Heart left ventricle (tissue), 16 donors: ENCODE data around the gene HP. TPM values are rescaled to one million over a fixed set of nuclear protein-coding genes. Genes with fewer than 3 reads are reported as not detected.

ENCODE experiments used
- ATAC-seq, 4 donors: fragments of 200-7000 bp; cut with Tn5 transposase; one replicate each; pipeline ENCODE4 v1.9.1; 2020 to 2022; ENCODE audit warnings: moderate library complexity in 4 of 4, mild to moderate bottlenecking in 3 of 4, moderate number of reproducible peaks in 1 of 4
- DNase-seq, 5 donors: peaks; one replicate each; pipeline ENCODE4 v3.0.0-alpha.2; 2020
- H3K27ac ChIP-seq, 12 donors: fragments of 200-600 bp; sonication (generic) in 4 of 12; one replicate each; pipeline versions ENCODE4 v1.5.0 to v1.8.0; 2016 to 2022; ENCODE audit warnings: mild to moderate bottlenecking in 2 of 12
- H3K27me3 ChIP-seq, 9 donors: fragments of 200-600 bp; sonication (generic) in 2 of 9; one replicate each; pipeline versions ENCODE4 v1.5.1 to v1.8.0; 2016 to 2022; ENCODE audit warnings: mild to moderate bottlenecking in 3 of 9
- H3K36me3 ChIP-seq, 9 donors: fragments of 200-600 bp; sonication (generic) in 2 of 9; one replicate each; pipeline versions ENCODE4 v1.5.0 to v1.8.0; 2018 to 2022; ENCODE audit warnings: mild to moderate bottlenecking in 2 of 9
- H3K4me1 ChIP-seq, 12 donors: fragments of 200-600 bp; sonication (generic) in 4 of 12; one replicate each; pipeline versions ENCODE4 v1.5.0 to v1.8.0; 2016 to 2022; ENCODE audit warnings: mild to moderate bottlenecking in 3 of 12
- H3K4me3 ChIP-seq, 12 donors: fragments of 200-600 bp; sonication (generic) in 4 of 12; one replicate each; pipeline versions ENCODE4 v1.5.0 to v1.8.0; 2017 to 2022; ENCODE audit warnings: mild to moderate bottlenecking in 9 of 12, moderate library complexity in 4 of 12
- H3K9me3 ChIP-seq, 12 donors: fragments of 200-600 bp; sonication (generic) in 4 of 12; one replicate each; pipeline versions ENCODE4 v1.5.0 to v1.8.0; 2016 to 2022; ENCODE audit warnings: mild to moderate bottlenecking in 1 of 12
- POLR2A ChIP-seq, 2 donors: fragments of 450-650 bp; IDR thresholded peaks; one replicate each; pipeline ENCODE4 v1.6.1; 2017; ENCODE audit warnings: antibody characterized with exemption in 2 of 2, mild to moderate bottlenecking in 2 of 2, moderate library complexity in 2 of 2
- WGBS, 4 donors: extraction: QIAGEN DNeasy Blood & Tissue Kit in 2 of 4; methylation state at CpG; one replicate each; pipeline versions ENCODE4 v1.1.5 to v1.1.7; 2013 to 2018; 5-methylcytosine and 5-hydroxymethylcytosine counted together
- intact Hi-C, 10 donors: fragments of 100-400 bp; cut with DNase I; formaldehyde crosslinking; loops; one replicate each; pipeline versions ENCODE4 v1.11.1 to v1.14.2; 2022
- polyA plus RNA-seq, 2 donors: library from polyadenylated mRNA; stranded (reverse); fragments of 200-250 nt; gene quantifications; one replicate each; pipeline ENCODE4 v1.2.3, GENCODE V29; 2013
- total RNA-seq, 9 donors: library from RNA; depleted of rRNA in 2 of 9; stranded (reverse); fragments of >200 nt in 2 of 9; fragmentation: NEBNext Ultra II Directional in 3 of 9; extraction: Animal tissue kit (Norgen Biotek cat#: 25700) in 3 of 9; gene quantifications; one replicate each; pipeline versions ENCODE4 v1.1.0 to v1.2.4, GENCODE V29; 2016 to 2023
- TF ChIP-seq, protein P1 (sequence below), 12 donors: fragments of 200-600 bp; sonication (generic) in 4 of 12; IDR thresholded peaks; one replicate each; pipeline versions ENCODE4 v1.5.0 to v1.8.0; 2018 to 2022; ENCODE audit warnings: antibody characterized with exemption in 12 of 12, mild to moderate bottlenecking in 5 of 12
- donor health status: ischemic (EF 13 %, LVEDD 7.1; RV severe dilation, severe dysfunction).
- donor health status: healthy with polysubstance abuse.
- donor health status: DM: no; HTN: yes; CAD: no.
- donor health status: DM: no; HTN: no; CAD: no.
- donor health status: ischemic (EF 25% LVEDD 6.9; RV normal size, moderate dysfunction).
- donor health status: ischemic (EF 25% LVEDD 5.7; RV mildly dilated, moderate dysfunction).
- donor health status: healthy.
- donor health status: DM: yes; HTN: yes; CAD: no.
- donor health status: ischemic (EF 35%, LVEDD 5.7; RV mildly dilated, moderate dysfunction).
- donor health status: nonischemic (EF 11% LVEDD 7.7; RV severe dilation, severe dysfunction).
- donor health status: DM: yes; HTN: yes; CAD: no.
- donor health status: PGD.
- donor health status: ischemic (EF 29% LVEDD 5.4; RV normal size, mild dysfunction).
- donor health status: nonischemic (EF 23%, LVEDD 6.1; RV moderate dilation, normal function).

Gene HP
- total and polyA plus RNA-seq, 11 donors = 0.42 to 314 (median 3.6) TPM

DNA sequence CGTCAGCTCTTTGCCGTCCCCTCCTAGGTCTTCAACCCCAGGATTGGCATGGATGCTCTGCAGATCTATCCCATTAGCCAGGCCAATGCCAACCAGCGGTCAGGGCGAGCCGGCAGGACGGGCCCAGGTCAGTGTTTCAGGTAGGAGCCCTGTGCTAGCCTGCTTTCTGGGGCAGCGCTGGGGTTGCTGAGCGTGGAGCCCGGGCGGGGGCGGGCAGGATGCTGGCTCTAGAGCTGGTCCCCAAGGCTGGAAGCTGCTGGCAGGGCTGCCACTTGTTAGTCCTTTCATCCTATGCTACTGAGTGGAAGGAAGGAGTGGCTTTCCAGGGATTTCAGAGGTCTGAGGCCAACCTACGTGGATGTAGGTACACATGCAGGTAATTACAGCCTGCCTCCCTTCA lies 51.7 kb downstream of the HP start:
- no peak for DNase-seq
- no peaks in the 10 kb centered on the region for H3K9me3 ChIP-seq
- 96 to 99% (median 98%) methylated on average over 12 of the region's 12 CpGs for WGBS, 4 donors
- no peak for ATAC-seq
- intact Hi-C loops = no loop called here
- no peak overlapping the region for H3K4me3 ChIP-seq
- no peaks in the 10 kb centered on the region for H3K4me1 ChIP-seq
- TF ChIP-seq, protein P1, sequence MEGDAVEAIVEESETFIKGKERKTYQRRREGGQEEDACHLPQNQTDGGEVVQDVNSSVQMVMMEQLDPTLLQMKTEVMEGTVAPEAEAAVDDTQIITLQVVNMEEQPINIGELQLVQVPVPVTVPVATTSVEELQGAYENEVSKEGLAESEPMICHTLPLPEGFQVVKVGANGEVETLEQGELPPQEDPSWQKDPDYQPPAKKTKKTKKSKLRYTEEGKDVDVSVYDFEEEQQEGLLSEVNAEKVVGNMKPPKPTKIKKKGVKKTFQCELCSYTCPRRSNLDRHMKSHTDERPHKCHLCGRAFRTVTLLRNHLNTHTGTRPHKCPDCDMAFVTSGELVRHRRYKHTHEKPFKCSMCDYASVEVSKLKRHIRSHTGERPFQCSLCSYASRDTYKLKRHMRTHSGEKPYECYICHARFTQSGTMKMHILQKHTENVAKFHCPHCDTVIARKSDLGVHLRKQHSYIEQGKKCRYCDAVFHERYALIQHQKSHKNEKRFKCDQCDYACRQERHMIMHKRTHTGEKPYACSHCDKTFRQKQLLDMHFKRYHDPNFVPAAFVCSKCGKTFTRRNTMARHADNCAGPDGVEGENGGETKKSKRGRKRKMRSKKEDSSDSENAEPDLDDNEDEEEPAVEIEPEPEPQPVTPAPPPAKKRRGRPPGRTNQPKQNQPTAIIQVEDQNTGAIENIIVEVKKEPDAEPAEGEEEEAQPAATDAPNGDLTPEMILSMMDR (IDR thresholded peaks at IDR 0.05) = no peak
- TF ChIP-seq POLR2A (IDR thresholded peaks at IDR 0.05) = no peak
- no peaks in the 10 kb centered on the region for H3K27me3 ChIP-seq
- peaks cover 8 to 100% (median 100%) of the 10 kb centered on the region in 9 donors for H3K36me3 ChIP-seq
- no peak overlapping the region for H3K27ac ChIP-seq

DNA sequence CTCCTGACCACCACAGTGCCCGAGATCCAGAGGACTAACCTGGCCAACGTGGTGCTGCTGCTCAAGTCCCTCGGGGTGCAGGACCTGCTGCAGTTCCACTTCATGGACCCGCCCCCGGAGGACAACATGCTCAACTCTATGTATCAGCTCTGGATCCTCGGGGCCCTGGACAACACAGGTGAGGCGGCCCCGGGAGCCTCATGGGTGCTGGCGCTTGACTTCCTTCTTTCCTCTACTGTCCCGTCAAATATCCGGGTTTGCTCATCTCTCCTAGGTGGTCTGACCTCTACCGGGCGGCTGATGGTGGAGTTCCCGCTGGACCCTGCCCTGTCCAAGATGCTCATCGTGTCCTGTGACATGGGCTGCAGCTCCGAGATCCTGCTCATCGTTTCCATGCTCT lies 53.1 kb downstream of the HP start:
- intact Hi-C loops = no loop called here
- no peak overlapping the region for H3K27ac ChIP-seq
- ATAC-seq (no peak), DNase-seq (no peak)
- no peaks in the 10 kb centered on the region for H3K27me3 ChIP-seq
- 91 to 95% (median 93%) methylated on average over 12 to 17 of the region's 17 CpGs for WGBS, 4 donors
- H3K4me1 ChIP-seq = no peaks in the 10 kb centered on the region
- TF ChIP-seq POLR2A (IDR thresholded peaks at IDR 0.05) = no peak
- TF ChIP-seq, protein P1 (IDR thresholded peaks at IDR 0.05) = no peak
- H3K9me3 ChIP-seq = no peaks in the 10 kb centered on the region
- no peak overlapping the region for H3K4me3 ChIP-seq
- H3K36me3 ChIP-seq = peaks cover 12 to 100% (median 100%) of the 10 kb centered on the region in 9 donors

DNA sequence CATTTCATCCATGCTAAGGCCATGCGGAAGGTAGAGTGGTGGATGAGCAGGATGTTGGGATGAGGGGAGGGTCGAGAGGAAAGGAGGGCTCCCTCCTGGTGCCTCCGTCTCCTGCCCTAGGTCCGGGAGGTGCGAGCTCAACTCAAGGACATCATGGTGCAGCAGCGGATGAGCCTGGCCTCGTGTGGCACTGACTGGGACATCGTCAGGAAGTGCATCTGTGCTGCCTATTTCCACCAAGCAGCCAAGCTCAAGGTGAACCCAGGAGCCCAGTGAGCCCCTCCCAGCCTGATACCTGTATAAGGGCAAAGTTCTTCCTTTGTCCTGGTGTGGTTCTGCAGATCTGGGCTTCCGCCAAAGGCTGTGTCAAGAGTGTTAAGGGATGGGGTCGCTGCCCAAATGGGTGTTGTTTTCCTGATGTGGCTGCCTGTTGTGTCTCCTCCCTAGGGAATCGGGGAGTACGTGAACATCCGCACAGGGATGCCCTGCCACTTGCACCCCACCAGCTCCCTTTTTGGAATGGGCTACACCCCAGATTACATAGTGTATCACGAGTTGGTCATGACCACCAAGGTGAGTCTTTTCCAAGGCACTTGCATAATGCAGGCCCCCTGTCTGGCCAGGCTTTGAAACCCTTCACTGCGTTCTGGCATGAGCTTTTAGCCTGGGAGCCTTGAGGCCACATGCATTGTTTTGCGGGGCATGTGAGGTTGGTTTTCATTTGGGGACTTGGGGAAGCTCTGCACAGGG lies 54.2 kb downstream of the HP start:
- no peak for ATAC-seq
- peaks cover 12 to 100% (median 98%) of the 10 kb centered on the region in 9 donors for H3K36me3 ChIP-seq
- TF ChIP-seq, protein P1 (IDR thresholded peaks at IDR 0.05) = no peak
- no peak for TF ChIP-seq POLR2A (IDR thresholded peaks at IDR 0.05)
- H3K4me1 ChIP-seq = peaks cover 0 to 3% (median 0%) of the 10 kb centered on the region in 12 donors
- DNase-seq = no peak
- H3K27ac ChIP-seq = no peak overlapping the region
- intact Hi-C loops = no loop called here
- H3K9me3 ChIP-seq = no peaks in the 10 kb centered on the region
- 87 to 91% (median 89%) methylated on average over 16 of the region's 16 CpGs for WGBS, 4 donors
- H3K27me3 ChIP-seq = no peaks in the 10 kb centered on the region
- no peak overlapping the region for H3K4me3 ChIP-seq

DNA sequence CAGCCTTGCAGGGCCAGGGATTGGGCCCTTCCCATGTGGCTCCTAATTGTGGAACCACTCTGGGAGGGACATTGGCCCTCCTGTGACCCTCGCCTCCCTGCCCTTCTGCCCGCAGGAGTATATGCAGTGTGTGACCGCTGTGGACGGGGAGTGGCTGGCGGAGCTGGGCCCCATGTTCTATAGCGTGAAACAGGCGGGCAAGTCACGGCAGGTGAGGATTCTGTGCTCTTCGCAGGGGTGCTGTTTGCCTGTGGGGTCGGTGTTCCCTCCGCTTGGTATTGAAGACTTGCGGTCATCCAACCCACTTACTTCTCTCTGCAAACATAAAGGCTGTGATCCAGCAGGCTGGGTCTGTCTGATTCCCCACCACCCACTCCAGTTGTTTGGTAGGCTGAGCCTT lies 55.0 kb downstream of the HP start:
- intact Hi-C loops = no loop called here
- DNase-seq (no peak), ATAC-seq (no peak)
- H3K27me3 ChIP-seq = no peaks in the 10 kb centered on the region
- peaks cover 0 to 8% (median 0%) of the 10 kb centered on the region in 12 donors for H3K4me1 ChIP-seq
- no peak overlapping the region for H3K27ac ChIP-seq
- no peak overlapping the region for H3K4me3 ChIP-seq
- WGBS, 4 donors = 92 to 97% (median 95%) methylated on average over 12 of the region's 12 CpGs
- H3K9me3 ChIP-seq = no peaks in the 10 kb centered on the region
- peaks cover 12 to 93% (median 90%) of the 10 kb centered on the region in 9 donors for H3K36me3 ChIP-seq
- TF ChIP-seq POLR2A (IDR thresholded peaks at IDR 0.05) = no peak
- TF ChIP-seq, protein P1 (IDR thresholded peaks at IDR 0.05) = no peak
